Measurements from ENCODE around the gene NAV2.
"Not testable (repeated sequence)": the region's sequence is repeated elsewhere in the genome, so short reads cannot be mapped to it uniquely, and the experiment has no call there.

NAV2 gene

GRCh38 chr11:20061776-20062175, 349.1 kb downstream of the NAV2 start:
- H3K9ac ChIP-seq (ENCODE audit: low read depth, low read length): no peak overlapping the region
- H3K36me3 ChIP-seq (ENCODE audit: insufficient read depth, low read length): peaks cover 22% of the 10 kb centered on the region
- peaks cover 30% of the 10 kb centered on the region for H3K4me1 ChIP-seq (ENCODE audit: insufficient read depth, low read length)
- no peaks in the 10 kb centered on the region for H3K9me3 ChIP-seq (ENCODE audit: control insufficient read depth, insufficient read depth, low read length)

DNA sequence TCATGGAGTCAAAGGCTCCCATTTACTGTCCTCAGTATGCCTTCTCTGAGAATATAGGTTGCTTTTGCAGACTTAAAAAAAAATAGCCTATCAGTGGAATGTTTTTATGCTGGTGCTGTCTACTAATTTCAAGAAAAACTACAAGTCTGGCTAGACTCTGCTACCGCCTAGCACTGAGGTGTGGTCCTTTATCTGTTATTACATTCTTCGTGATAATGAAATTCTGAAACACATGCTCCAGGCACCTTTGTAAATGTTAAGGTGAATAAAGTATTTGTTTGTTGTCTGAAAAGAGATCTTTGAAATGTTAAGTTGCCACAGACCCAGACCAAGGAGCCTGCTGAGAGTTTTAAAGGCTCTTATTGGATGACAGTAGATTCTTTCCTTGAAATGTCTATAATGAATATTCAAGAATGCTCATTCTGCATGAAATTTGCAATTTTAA, 352.3 kb downstream of the NAV2 start:
- Histone ChIP-seq H3K9ac (ENCODE audit: low read depth, low read length) (no peak overlapping the region), H3K36me3 (ENCODE audit: insufficient read depth, low read length) (peaks cover 19% of the 10 kb centered on the region), H3K4me1 (ENCODE audit: insufficient read depth, low read length) (peaks cover 32% of the 10 kb centered on the region), H3K9me3 (ENCODE audit: control insufficient read depth, insufficient read depth, low read length) (no peaks in the 10 kb centered on the region)

GRCh38 chr11:20065406-20065805, 352.8 kb downstream of the NAV2 start:
- peaks cover 32% of the 10 kb centered on the region for H3K4me1 ChIP-seq (ENCODE audit: insufficient read depth, low read length)
- no peak overlapping the region for H3K9ac ChIP-seq (ENCODE audit: low read depth, low read length)
- no peaks in the 10 kb centered on the region for H3K9me3 ChIP-seq (ENCODE audit: control insufficient read depth, insufficient read depth, low read length)
- peaks cover 19% of the 10 kb centered on the region for H3K36me3 ChIP-seq (ENCODE audit: insufficient read depth, low read length)

DNA sequence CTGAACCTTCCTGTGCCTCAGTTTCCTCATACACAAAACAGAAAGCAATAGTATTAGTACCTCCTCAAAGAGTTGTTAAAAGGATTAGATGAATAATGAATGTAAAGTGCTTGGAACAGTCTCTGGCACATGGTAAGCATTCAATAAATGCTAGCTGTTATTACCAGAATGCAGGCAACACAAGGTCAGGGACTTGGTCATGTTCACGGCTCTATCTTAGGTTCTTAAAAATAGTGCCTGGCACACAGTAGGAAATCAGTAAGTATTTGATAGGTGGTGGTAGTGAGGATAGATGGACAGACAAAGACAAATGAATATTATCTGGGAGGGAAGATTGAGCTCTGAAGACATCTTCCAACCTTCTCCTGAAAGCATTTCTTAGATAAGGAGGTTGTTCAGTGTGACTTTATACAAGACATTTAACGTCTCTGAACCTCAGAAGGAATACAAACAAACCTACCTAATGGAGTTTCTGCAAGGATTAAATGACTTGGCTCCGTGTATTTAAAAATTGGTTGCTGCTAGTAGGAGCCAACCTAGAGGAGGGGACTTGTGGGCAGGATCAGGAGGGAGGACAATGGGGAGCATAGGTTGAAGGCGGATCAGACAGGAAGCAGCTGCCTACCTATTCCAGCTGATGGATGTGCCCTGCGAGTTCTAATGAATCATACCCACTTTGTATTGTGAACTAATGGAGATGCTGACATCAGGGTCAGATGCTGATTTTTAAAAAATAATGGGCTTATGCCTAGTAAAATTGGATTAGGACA, 353.6 kb downstream of the NAV2 start:
- H3K36me3 ChIP-seq (ENCODE audit: insufficient read depth, low read length): peaks cover 19% of the 10 kb centered on the region
- no peaks in the 10 kb centered on the region for H3K9me3 ChIP-seq (ENCODE audit: control insufficient read depth, insufficient read depth, low read length)
- H3K4me1 ChIP-seq (ENCODE audit: insufficient read depth, low read length): peaks cover 32% of the 10 kb centered on the region
- no peak overlapping the region for H3K9ac ChIP-seq (ENCODE audit: low read depth, low read length)

- no peaks in the 10 kb centered on the region for H3K9me3 ChIP-seq (ENCODE audit: control insufficient read depth, insufficient read depth, low read length)
Observed at GRCh38 chr11:20066783-20067156, 354.1 kb downstream of the NAV2 start.

GRCh38 chr11:20067665-20068064, 355.0 kb downstream of the NAV2 start:
- Histone ChIP-seq H3K4me1 (ENCODE audit: insufficient read depth, low read length) (peaks cover 32% of the 10 kb centered on the region), H3K36me3 (ENCODE audit: insufficient read depth, low read length) (peaks cover 14% of the 10 kb centered on the region), H3K9ac (ENCODE audit: low read depth, low read length) (no peak overlapping the region), H3K9me3 (ENCODE audit: control insufficient read depth, insufficient read depth, low read length) (no peaks in the 10 kb centered on the region)

More at GRCh38 chr11:20066783-20067156, 354.1 kb downstream of the NAV2 start:
- Histone ChIP-seq H3K4me1 (ENCODE audit: insufficient read depth, low read length) (peaks cover 32% of the 10 kb centered on the region), H3K36me3 (ENCODE audit: insufficient read depth, low read length) (peaks cover 19% of the 10 kb centered on the region), H3K9ac (ENCODE audit: low read depth, low read length) (no peak overlapping the region)

- peaks cover 14% of the 10 kb centered on the region for H3K36me3 ChIP-seq (ENCODE audit: insufficient read depth, low read length)
- H3K9me3 ChIP-seq (ENCODE audit: control insufficient read depth, insufficient read depth, low read length): no peaks in the 10 kb centered on the region
- H3K9ac ChIP-seq (ENCODE audit: low read depth, low read length): no peak overlapping the region
- peaks cover 31% of the 10 kb centered on the region for H3K4me1 ChIP-seq (ENCODE audit: insufficient read depth, low read length)
Observed at GRCh38 chr11:20068691-20069090, 356.1 kb downstream of the NAV2 start.

- H3K4me1 ChIP-seq (ENCODE audit: insufficient read depth, low read length): peaks cover 15% of the 10 kb centered on the region
- H3K36me3 ChIP-seq (ENCODE audit: insufficient read depth, low read length): peaks cover 14% of the 10 kb centered on the region
- no peaks in the 10 kb centered on the region for H3K9me3 ChIP-seq (ENCODE audit: control insufficient read depth, insufficient read depth, low read length)
- H3K9ac ChIP-seq (ENCODE audit: low read depth, low read length): no peak overlapping the region
Observed at GRCh38 chr11:20070459-20070858, 357.8 kb downstream of the NAV2 start.

- Histone ChIP-seq H3K9me3 (ENCODE audit: control insufficient read depth, insufficient read depth, low read length) (no peaks in the 10 kb centered on the region), H3K9ac (ENCODE audit: low read depth, low read length) (no peak overlapping the region), H3K4me1 (ENCODE audit: insufficient read depth, low read length) (no peaks in the 10 kb centered on the region), H3K36me3 (ENCODE audit: insufficient read depth, low read length) (peaks cover 14% of the 10 kb centered on the region)
Observed at GRCh38 chr11:20075627-20076026, 363.0 kb downstream of the NAV2 start.

DNA sequence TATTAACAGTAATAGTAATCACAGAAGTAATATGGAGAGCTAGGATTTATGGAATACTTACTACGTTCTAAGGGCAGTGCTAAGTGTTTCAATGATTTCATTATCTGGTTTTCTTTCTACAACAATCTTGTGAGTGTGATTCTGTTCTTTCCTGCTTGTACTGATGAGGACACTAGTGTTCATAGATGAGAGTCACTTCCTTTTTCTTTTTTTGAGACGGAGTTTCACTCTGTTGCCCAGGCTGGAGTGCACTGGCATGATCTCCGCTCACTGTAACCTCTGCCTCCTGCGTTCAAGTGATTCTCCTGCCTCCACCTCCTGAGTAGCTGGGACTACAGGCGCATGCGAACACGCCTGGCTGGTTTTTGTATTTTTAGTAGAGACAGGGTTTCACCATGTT, 366.2 kb downstream of the NAV2 start:
- Histone ChIP-seq H3K9me3 (ENCODE audit: control insufficient read depth, insufficient read depth, low read length) (no peaks in the 10 kb centered on the region), H3K4me1 (ENCODE audit: insufficient read depth, low read length) (no peaks in the 10 kb centered on the region), H3K9ac (ENCODE audit: low read depth, low read length) (no peak overlapping the region), H3K36me3 (ENCODE audit: insufficient read depth, low read length) (peaks cover 26% of the 10 kb centered on the region)

GRCh38 chr11:20080032-20080685, 367.5 kb downstream of the NAV2 start:
- Histone ChIP-seq H3K9ac (ENCODE audit: low read depth, low read length) (no peak overlapping the region), H3K36me3 (ENCODE audit: insufficient read depth, low read length) (peaks cover 30% of the 10 kb centered on the region), H3K9me3 (ENCODE audit: control insufficient read depth, insufficient read depth, low read length) (no peaks in the 10 kb centered on the region), H3K4me1 (ENCODE audit: insufficient read depth, low read length) (no peaks in the 10 kb centered on the region)

- Histone ChIP-seq H3K9ac (ENCODE audit: low read depth, low read length) (no peak overlapping the region), H3K9me3 (ENCODE audit: control insufficient read depth, insufficient read depth, low read length) (no peaks in the 10 kb centered on the region), H3K36me3 (ENCODE audit: insufficient read depth, low read length) (peaks cover 36% of the 10 kb centered on the region), H3K4me1 (ENCODE audit: insufficient read depth, low read length) (no peaks in the 10 kb centered on the region)
Observed at GRCh38 chr11:20081336-20081735, 368.7 kb downstream of the NAV2 start.

GRCh38 chr11:20083877-20084276, 371.2 kb downstream of the NAV2 start:
- H3K4me1 ChIP-seq (ENCODE audit: insufficient read depth, low read length): not testable (repeated sequence)

DNA sequence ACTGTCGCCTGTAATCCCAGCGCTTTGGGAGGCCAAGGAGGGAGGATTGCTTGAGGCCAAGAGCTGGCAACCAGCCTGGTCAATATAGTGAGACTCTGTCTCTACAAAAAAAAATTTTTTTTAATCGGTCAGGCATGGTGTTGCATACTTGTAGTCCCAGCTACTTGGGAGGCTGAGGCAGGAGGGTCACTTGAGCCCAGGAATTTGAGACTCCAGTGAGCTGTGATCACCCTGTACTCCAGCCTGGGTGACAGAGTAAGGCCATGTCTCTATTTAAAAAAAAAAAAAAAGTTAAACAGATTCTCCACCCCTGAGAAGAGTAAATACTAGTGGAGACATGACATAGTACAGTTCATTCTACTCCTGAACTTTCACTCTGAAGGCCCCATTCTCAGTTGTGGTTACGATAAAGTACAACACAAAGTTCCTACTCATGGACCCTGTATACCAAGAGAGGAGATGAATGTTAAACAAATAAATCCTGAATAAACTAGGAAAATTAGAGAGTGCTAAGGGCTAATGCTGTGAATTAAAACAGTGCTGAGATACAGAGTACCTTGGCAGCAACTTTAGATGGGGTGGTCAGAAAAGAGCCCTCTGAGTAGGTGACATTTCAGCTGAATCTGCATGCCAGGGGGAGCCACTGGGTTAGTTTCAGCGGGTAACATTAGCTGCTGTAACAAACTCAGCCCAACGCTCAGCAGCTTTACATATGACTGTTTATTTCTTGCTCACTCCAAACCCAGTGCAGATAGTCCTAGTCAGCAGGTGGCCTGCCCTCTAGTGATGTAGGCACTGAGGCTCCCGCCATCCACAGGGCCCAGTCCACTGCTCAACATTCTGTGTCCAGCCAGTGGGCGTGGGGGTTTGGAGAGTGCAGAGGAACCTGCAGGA, 372.5 kb downstream of the NAV2 start:
- no peak overlapping the region for H3K9ac ChIP-seq (ENCODE audit: low read depth, low read length)
- no peaks in the 10 kb centered on the region for H3K9me3 ChIP-seq (ENCODE audit: control insufficient read depth, insufficient read depth, low read length)
- H3K4me1 ChIP-seq (ENCODE audit: insufficient read depth, low read length): 0 out of 2 replicates have a peak, but pooled peaks cover 7% of the 10 kb centered on the region
- peaks cover 23% of the 10 kb centered on the region for H3K36me3 ChIP-seq (ENCODE audit: insufficient read depth, low read length)

More at GRCh38 chr11:20083877-20084276, 371.2 kb downstream of the NAV2 start:
- peaks cover 29% of the 10 kb centered on the region for H3K36me3 ChIP-seq (ENCODE audit: insufficient read depth, low read length)
- H3K9me3 ChIP-seq (ENCODE audit: control insufficient read depth, insufficient read depth, low read length); H3K9ac ChIP-seq (ENCODE audit: low read depth, low read length): not testable (repeated sequence)

Measured in ES-I3 (cell line).